Suprapubic skin (tissue), 4 donors: Measurements from ENCODE around the gene JUP. TPM values are rescaled to one million over a fixed set of nuclear protein-coding genes. Genes with fewer than 3 reads are reported as not detected.
"Not testable (repeated sequence)": the region's sequence is repeated elsewhere in the genome, so short reads cannot be mapped to it uniquely, and the experiment has no call there.

ENCODE experiments used
- DNase-seq, 2 donors: peaks; one replicate each; pipeline ENCODE4 v3.0.0-alpha.2; 2019; ENCODE audit warnings: low spot score in 2 of 2
- H3K27ac ChIP-seq: fragments of 200-600 bp; sonication (generic); one replicate; pipeline ENCODE4 v1.5.1; 2019
- H3K27me3 ChIP-seq: fragments of 200-600 bp; sonication (generic); one replicate; pipeline ENCODE4 v1.5.1; 2019
- H3K36me3 ChIP-seq: fragments of 200-600 bp; sonication (generic); one replicate; pipeline ENCODE4 v1.5.1; 2019
- H3K4me1 ChIP-seq: fragments of 200-600 bp; sonication (generic); one replicate; pipeline ENCODE4 v1.5.1; 2019
- H3K4me3 ChIP-seq: fragments of 200-600 bp; sonication (generic); one replicate; pipeline ENCODE4 v1.5.1; 2019; ENCODE audit warnings: mild to moderate bottlenecking
- H3K9me3 ChIP-seq: fragments of 200-600 bp; sonication (generic); one replicate; pipeline ENCODE4 v1.5.1; 2019
- CTCF ChIP-seq, 2 donors: fragments of 200-600 bp in 1 of 2; fragments of 450-650 bp in 1 of 2; sonication (generic) in 1 of 2; IDR thresholded peaks; one replicate each; pipeline ENCODE4 v1.5.1; 2016 to 2019; ENCODE audit warnings: antibody characterized with exemption in 2 of 2, mild to moderate bottlenecking in 1 of 2, moderate library complexity in 1 of 2
- EP300 ChIP-seq: sonication (generic); formaldehyde crosslinking; IDR thresholded peaks from one replicate; pipeline ENCODE4 v1.6.1; 2017; ENCODE audit warnings: antibody characterized with exemption
- POLR2A ChIP-seq, 2 donors: fragments of 450-650 bp; IDR thresholded peaks; one replicate each; pipeline ENCODE4 v1.6.1; 2017; ENCODE audit warnings: antibody characterized with exemption in 2 of 2, mild to moderate bottlenecking in 2 of 2, moderate library complexity in 2 of 2
- POLR2AphosphoS5 ChIP-seq, 3 donors: sonication (generic); formaldehyde crosslinking; IDR thresholded peaks; one replicate each; pipeline ENCODE4 v1.6.1; 2017; ENCODE audit warnings: antibody characterized with exemption in 3 of 3
- WGBS: methylation state at CpG from one replicate; pipeline ENCODE4 v1.1.5; 2018; 5-methylcytosine and 5-hydroxymethylcytosine counted together
- total RNA-seq, 4 donors: library from RNA; depleted of rRNA; stranded (reverse); fragments of >200 nt; gene quantifications; one replicate each; pipeline ENCODE4 v1.1.0, GENCODE V29; 2016

Gene JUP
- total RNA-seq, result 1,000 to 10,000 TPM; 1,107 to 2,369 (median 1,992) TPM

- H3K9me3 ChIP-seq, result no peaks in the 10 kb centered on the region
- H3K27me3 ChIP-seq, result no peaks in the 10 kb centered on the region
- DNase-seq, result peak; percentile 99 to 100
- peaks cover 78% of the 10 kb centered on the region for H3K4me1 ChIP-seq
- 9% methylated on average over 6 of the region's 79 CpGs for WGBS
- peak within 1 kb of the TSS; percentile 97 for H3K4me3 ChIP-seq
- peak within 1 kb of the TSS; percentile 100 for H3K27ac ChIP-seq
- no peaks in the 10 kb centered on the region for H3K36me3 ChIP-seq
- TF ChIP-seq POLR2AphosphoS5 (IDR thresholded peaks at IDR 0.05) (peak in 2 of 3 donors; percentile 9 to 79), CTCF (IDR thresholded peaks at IDR 0.05) (peak; percentile 27 to 58), EP300 (no peak), POLR2A (IDR thresholded peaks at IDR 0.05) (peak; percentile 88 to 93)
Observed at GRCh38 chr17:41786227-41787020, at the start of gene JUP. TSS of gene JUP (minus strand) at chr17:41786711. CDS start at chr17:41771854, 14,857 bp downstream.

DNA sequence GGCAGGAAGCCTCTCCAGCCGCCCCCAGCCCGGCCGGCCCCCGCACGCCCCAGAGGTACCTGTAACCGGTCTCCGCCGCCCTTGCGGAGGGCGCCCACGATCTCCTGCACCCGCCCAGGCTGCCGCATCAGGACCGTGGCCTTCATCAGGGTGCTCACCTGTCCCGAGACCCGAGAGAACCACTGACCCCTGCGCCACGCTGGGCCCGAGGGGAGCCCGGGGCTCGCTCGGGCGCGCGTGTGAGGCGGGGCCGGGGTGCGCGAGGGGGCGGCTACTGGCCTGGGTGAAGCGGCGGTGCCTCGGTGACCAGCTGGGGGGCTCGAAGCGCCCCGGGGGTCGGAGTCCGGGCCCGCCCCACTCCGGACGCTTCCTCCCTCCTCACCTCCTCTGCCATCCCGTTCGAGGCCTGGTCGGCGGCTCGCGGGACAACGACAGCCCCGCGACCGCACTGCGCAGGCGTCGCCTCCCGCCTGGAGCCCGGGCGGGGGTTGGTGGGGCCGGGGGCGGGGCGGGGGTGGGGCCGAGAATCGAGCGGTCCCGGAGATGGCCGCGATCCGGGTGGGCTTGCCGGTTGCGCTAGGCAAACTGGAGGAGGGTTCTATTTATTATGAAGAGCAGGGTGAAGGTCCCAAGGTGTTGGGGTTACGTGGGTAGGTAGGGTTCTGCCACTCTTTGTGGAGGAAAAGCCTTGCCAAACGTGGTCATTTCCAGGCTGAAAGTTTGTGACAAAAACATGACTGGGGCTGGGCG is 49.5 kb upstream of the JUP start, which contains the start of gene NT5C3B:
Gene NT5C3B (minus strand): TSS at position 433 of the 750 bp plus-strand sequence. CDS start 39 bp downstream, at position 394.
- TF ChIP-seq POLR2A (IDR thresholded peaks at IDR 0.05) (no peak), POLR2AphosphoS5 (IDR thresholded peaks at IDR 0.05) (no peak), EP300 (no peak)
- DNase-seq, result no peak
- Histone ChIP-seq H3K36me3 (peaks cover 12% of the 10 kb centered on the region), H3K27me3 (no peaks in the 10 kb centered on the region), H3K4me3 (peak within 1 kb of the TSS; percentile 95), H3K4me1 (peaks cover 19% of the 10 kb centered on the region), H3K9me3 (no peaks in the 10 kb centered on the region), H3K27ac (peak within 1 kb of the TSS; percentile 75)
- 0% methylated on average over 11 of the region's 72 CpGs for WGBS

DNA sequence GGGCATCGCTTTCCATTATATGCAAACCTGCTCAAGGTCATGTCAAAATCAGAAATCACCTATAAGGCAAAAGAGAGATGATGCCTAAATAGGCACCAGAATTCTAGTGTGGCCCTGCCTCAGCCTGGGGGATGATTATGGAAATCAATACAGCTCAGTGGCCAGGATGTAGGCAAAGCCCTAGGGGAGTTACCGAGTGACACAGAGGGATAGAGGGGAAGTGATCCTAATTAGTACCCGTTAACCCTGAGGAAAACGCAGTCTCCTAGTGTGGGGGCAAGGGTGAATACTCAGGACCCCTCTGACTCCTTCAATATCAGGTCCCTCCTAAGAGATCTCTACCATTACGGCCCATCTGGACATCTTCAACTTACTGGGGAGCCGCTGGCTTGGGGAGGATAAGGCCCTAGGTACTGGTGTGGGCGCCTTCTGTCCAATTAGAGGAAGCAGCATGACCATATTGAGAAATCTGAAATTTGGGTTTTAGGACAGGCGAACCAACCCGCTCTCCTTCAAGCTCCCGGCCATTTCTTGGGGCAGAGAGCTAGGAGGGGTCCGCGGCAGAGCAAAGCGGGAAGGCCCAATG is 48.8 kb upstream of the JUP start:
- Histone ChIP-seq H3K4me3 (peak overlapping the region; percentile 95), H3K27ac (peak overlapping the region; percentile 75), H3K9me3 (no peaks in the 10 kb centered on the region), H3K27me3 (no peaks in the 10 kb centered on the region), H3K36me3 (peaks cover 18% of the 10 kb centered on the region), H3K4me1 (peaks cover 19% of the 10 kb centered on the region)
- WGBS, result 10% methylated on average over 13 of the region's 13 CpGs
- no peak for TF ChIP-seq CTCF (IDR thresholded peaks at IDR 0.05)
- no peak for TF ChIP-seq POLR2A (IDR thresholded peaks at IDR 0.05)
- no peak for TF ChIP-seq POLR2AphosphoS5 (IDR thresholded peaks at IDR 0.05)
- no peak for DNase-seq

DNA sequence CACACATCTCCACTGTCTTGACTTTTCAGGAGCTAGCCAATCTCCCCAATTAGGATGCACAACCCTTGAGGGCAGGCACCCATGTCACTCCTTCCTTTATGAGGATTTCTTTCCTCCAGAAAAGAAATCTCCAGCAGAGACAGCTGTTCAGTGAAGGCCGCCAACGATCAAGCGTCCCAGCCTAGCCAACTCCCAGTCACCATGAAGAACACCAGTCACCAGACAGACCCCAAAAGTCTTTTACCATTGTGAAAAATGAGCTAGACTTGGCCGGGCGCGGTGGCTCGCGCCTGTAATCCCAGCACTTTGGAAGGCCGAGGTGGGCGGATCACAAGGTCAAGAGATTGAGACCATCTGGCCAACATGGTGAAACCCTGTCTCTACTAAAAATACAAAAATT is 43.5 kb upstream of the JUP start:
- H3K27me3 ChIP-seq, DNase-seq, H3K4me1 ChIP-seq, H3K4me3 ChIP-seq, H3K27ac ChIP-seq, H3K9me3 ChIP-seq: not testable (repeated sequence)
- peaks cover 62% of the 10 kb centered on the region for H3K36me3 ChIP-seq
- 84% methylated on average over 10 of the region's 10 CpGs for WGBS

DNA sequence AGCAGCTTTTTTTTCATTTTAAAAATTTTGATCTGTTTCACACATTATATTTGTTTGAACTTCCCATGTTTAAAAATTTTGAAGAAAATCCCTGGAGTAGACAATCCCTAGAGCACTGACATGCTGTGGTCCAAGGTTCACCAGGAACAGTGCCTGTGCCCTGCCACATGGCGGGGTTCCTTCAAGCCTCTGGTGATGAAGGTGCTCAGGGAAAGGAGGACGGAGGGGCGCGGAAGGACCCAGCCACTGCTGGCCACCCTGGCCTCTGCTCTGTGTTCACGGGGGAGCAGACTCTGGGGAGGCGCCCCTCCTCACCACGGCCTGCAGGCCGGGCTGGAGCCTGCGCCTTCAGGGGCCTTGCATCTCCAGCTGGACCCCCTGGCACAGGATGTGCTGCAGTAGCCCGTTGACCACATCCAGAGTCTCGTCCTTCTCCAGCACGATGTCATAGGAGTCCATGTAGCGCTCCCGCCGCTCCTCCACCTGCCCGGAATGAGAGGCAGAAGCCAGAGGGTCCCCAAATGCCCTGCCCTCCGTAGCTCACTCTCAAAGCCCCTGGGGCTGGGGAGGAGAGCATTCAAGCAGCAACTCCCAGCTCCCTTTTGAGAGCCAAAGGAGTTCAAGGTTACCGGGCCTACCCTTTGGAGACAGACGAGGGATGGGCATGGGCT is 38.8 kb upstream of the JUP start:
- H3K9me3 ChIP-seq, result no peaks in the 10 kb centered on the region
- TF ChIP-seq EP300 (no peak), POLR2A (IDR thresholded peaks at IDR 0.05) (no peak), POLR2AphosphoS5 (IDR thresholded peaks at IDR 0.05) (no peak), CTCF (IDR thresholded peaks at IDR 0.05) (no peak)
- no peak for DNase-seq
- H3K36me3 ChIP-seq, result peaks cover 49% of the 10 kb centered on the region
- WGBS, result 87% methylated on average over 14 of the region's 19 CpGs
- no peaks in the 10 kb centered on the region for H3K4me1 ChIP-seq
- no peak overlapping the region for H3K27ac ChIP-seq
- no peak overlapping the region for H3K4me3 ChIP-seq
- H3K27me3 ChIP-seq, result no peaks in the 10 kb centered on the region
